ENCODE data around the gene TXNDC16.

GRCh38 chr14:52391881-52392615 lies 160.3 kb downstream of the TXNDC16 start:
- no peak for TF ChIP-seq ZNF280D (tag by site-specific recombination; IDR thresholded peaks at IDR 0.05)
- no peak for TF ChIP-seq SALL2 (tag by site-specific recombination; IDR thresholded peaks at IDR 0.05; ENCODE audit: borderline replicate concordance)
- TF ChIP-seq ZNF324 (tag by site-specific recombination; IDR thresholded peaks at IDR 0.05): no peak
- no peak for TF ChIP-seq ZFP41 (tag by site-specific recombination; IDR thresholded peaks at IDR 0.05; ENCODE audit: borderline replicate concordance)
- no peak for TF ChIP-seq TCF7L2 (IDR thresholded peaks at IDR 0.05; ENCODE audit: borderline replicate concordance, low read depth, low read length)
- TF ChIP-seq CTCF (tag by site-specific recombination; IDR thresholded peaks at IDR 0.05): no peak
- no peak for TF ChIP-seq ZNF426 (tag by site-specific recombination; IDR thresholded peaks at IDR 0.05)
- TF ChIP-seq REPIN1 (tag by site-specific recombination; IDR thresholded peaks at IDR 0.05; ENCODE audit: low read depth): no peak
- no peak for TF ChIP-seq ZNF274 (IDR thresholded peaks at IDR 0.05; ENCODE audit: low read length)
- no peak for TF ChIP-seq ZNF274 (tag by site-specific recombination; IDR thresholded peaks at IDR 0.05; ENCODE audit: borderline replicate concordance)
- no peak for TF ChIP-seq ZNF354C (tag by site-specific recombination; IDR thresholded peaks at IDR 0.05; ENCODE audit: borderline replicate concordance, low read depth)
- no peak for TF ChIP-seq HOXA7 (CRISPR knock-in tag; IDR thresholded peaks at IDR 0.05; ENCODE audit: borderline replicate concordance)

All from HEK293 (cell line).